B cell (primary cell): Measurements from ENCODE around the gene MT1A.

ENCODE experiments used
- EZH2 ChIP-seq: IDR thresholded peaks from 2 replicates; pipeline ENCODE4 v1.6.1; 2012; ENCODE audit warnings: borderline replicate concordance, low read depth, mild to moderate bottlenecking, moderate library complexity, low read length; ENCODE audit not compliant: insufficient read depth, poor library complexity, severe bottlenecking
- TF ChIP-seq, protein P1 (sequence below): fragments of 200-600 bp; IDR thresholded peaks from one replicate; pipeline ENCODE4 v1.8.0; 2022; ENCODE audit warnings: antibody characterized with exemption, mild to moderate bottlenecking

DNA sequence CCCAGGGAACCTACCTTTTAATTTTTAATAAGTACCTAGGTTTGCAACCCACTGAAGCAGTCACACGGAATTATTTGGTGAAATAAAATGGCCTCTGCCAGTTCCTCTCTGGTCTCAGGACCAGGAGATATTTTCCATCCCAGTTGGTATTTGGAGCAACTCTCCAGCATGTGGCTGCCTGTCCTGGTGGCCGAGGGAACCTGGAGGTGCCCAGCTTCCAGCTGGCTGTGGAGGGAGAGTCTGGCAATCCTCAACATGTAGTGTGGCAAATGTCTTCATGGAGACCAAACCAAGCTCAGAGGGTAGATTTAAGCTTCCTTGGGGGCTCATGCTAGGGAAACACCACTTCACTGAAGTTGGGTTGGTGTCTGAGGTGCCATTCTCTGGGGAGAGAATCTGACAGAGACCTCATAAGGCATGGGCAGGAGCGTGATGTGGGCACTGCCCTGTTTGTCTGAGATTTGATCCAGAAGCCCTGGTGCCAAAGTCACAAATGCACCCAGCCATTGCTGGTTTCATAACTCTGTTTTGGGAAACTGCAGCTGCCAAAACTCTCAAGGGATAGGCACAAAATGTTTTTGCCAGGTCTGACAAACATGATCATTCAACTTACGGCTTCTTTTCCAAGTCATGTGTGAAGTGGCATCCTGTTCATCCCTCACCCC, 46.6 kb downstream of the MT1A start:
- TF ChIP-seq, protein P1, sequence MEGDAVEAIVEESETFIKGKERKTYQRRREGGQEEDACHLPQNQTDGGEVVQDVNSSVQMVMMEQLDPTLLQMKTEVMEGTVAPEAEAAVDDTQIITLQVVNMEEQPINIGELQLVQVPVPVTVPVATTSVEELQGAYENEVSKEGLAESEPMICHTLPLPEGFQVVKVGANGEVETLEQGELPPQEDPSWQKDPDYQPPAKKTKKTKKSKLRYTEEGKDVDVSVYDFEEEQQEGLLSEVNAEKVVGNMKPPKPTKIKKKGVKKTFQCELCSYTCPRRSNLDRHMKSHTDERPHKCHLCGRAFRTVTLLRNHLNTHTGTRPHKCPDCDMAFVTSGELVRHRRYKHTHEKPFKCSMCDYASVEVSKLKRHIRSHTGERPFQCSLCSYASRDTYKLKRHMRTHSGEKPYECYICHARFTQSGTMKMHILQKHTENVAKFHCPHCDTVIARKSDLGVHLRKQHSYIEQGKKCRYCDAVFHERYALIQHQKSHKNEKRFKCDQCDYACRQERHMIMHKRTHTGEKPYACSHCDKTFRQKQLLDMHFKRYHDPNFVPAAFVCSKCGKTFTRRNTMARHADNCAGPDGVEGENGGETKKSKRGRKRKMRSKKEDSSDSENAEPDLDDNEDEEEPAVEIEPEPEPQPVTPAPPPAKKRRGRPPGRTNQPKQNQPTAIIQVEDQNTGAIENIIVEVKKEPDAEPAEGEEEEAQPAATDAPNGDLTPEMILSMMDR: no peak
- TF ChIP-seq EZH2: no peak
